HL-60 (cell line): Measurements from ENCODE around the gene PRG3.
"Not testable (repeated sequence)": the region's sequence is repeated elsewhere in the genome, so short reads cannot be mapped to it uniquely, and the experiment has no call there.

Experiments used
- DNase-seq, 2 experiments: peaks; one replicate each; pipeline ENCODE4 v3.0.0-alpha.2; 2010 to 2020; ENCODE audit warnings: low read depth in 1 of 2, low spot score in 1 of 2
- H3K27ac ChIP-seq: fragments of 250-450 bp; sonication (Bioruptor Pico); replicated peaks from 2 replicates; pipeline ENCODE4 v1.5.1; 2020; ENCODE audit warnings: mild to moderate bottlenecking, moderate library complexity
- H3K27me3 ChIP-seq: fragments of 250-450 bp; sonication (Bioruptor Pico); 2 replicates; pipeline ENCODE4 v1.5.1; 2021; ENCODE audit warnings: mild to moderate bottlenecking, moderate library complexity; ENCODE audit not compliant: insufficient read depth, poor library complexity, severe bottlenecking
- H3K4me3 ChIP-seq: replicated peaks from 2 replicates; pipeline ENCODE4 v1.5.1; 2011; ENCODE audit warnings: mild to moderate bottlenecking, control low read depth, low read length; ENCODE audit not compliant: insufficient read depth
- CTCF ChIP-seq: IDR thresholded peaks from one replicate; pipeline ENCODE4 v1.5.1; 2011; ENCODE audit warnings: low read length, control low read depth, inconsistent platforms; ENCODE audit not compliant: insufficient read depth
- GABPA ChIP-seq: IDR thresholded peaks from 2 replicates; pipeline ENCODE4 v1.6.1; 2012; ENCODE audit warnings: low read depth
- POLR2AphosphoS5 ChIP-seq: IDR thresholded peaks from 2 replicates; pipeline ENCODE4 v1.6.1; 2012; ENCODE audit warnings: low read depth
- REST ChIP-seq: IDR thresholded peaks from 2 replicates; pipeline ENCODE4 v1.6.1; 2012; ENCODE audit warnings: low read depth; ENCODE audit not compliant: insufficient replicate concordance
- SPI1 ChIP-seq: IDR thresholded peaks from 2 replicates; pipeline ENCODE4 v1.6.1; 2012; ENCODE audit warnings: low read depth, mild to moderate bottlenecking, borderline replicate concordance

PRG3 gene

GRCh38 chr11:57406337-57406904, 25.5 kb upstream of the PRG3 start:
- H3K27me3 ChIP-seq = no peaks in the 10 kb centered on the region
- TF ChIP-seq POLR2AphosphoS5 (peak; percentile 79), SPI1 (peak; percentile 89), REST (no peak), CTCF (no peak), GABPA (peak; percentile 35; the same call in 1 of the 2 replicates)
- DNase-seq = peak; percentile 72 to 75
- H3K4me3 ChIP-seq = no peak overlapping the region
- H3K27ac ChIP-seq = peak overlapping the region; percentile 8; the same call in 1 of the 2 replicates

GRCh38 chr11:57405271-57405860, 24.4 kb upstream of the PRG3 start:
- TF ChIP-seq CTCF = no peak
- no peak for TF ChIP-seq REST
- no peak for TF ChIP-seq SPI1
- no peak for TF ChIP-seq POLR2AphosphoS5
- no peak for TF ChIP-seq GABPA
- DNase-seq = peak; percentile 24 to 44
- Histone ChIP-seq H3K27ac (peak overlapping the region; percentile 8; the same call in 1 of the 2 replicates), H3K27me3 (no peaks in the 10 kb centered on the region), H3K4me3 (no peak overlapping the region)

- Histone ChIP-seq H3K4me3 (no peak overlapping the region), H3K27me3 (no peaks in the 10 kb centered on the region), H3K27ac (peak overlapping the region; percentile 43; the same call in 1 of the 2 replicates)
- TF ChIP-seq POLR2AphosphoS5 = peak; percentile 56
- TF ChIP-seq CTCF = no peak
- TF ChIP-seq SPI1 = peak; percentile 84
- TF ChIP-seq GABPA = no peak
- no peak for TF ChIP-seq REST
- DNase-seq = peak; percentile 76 to 89
Measured at GRCh38 chr11:57403802-57404147, 22.8 kb upstream of the PRG3 start.

GRCh38 chr11:57403003-57403801, 22.3 kb upstream of the PRG3 start:
- H3K4me3 ChIP-seq, DNase-seq, H3K27me3 ChIP-seq: not testable (repeated sequence)
- peak overlapping the region; percentile 33 for H3K27ac ChIP-seq
